IMR-90 (cell line): ENCODE data around the gene CCL27. TPM values are rescaled to one million over a fixed set of nuclear protein-coding genes. Genes with fewer than 3 reads are reported as not detected.

Source experiments
- ATAC-seq: fragments of 200-7000 bp; cut with Tn5 transposase; 2 replicates; pipeline ENCODE4 v1.9.1; 2020; ENCODE audit warnings: low read depth, mild to moderate bottlenecking, moderate library complexity
- BruUV-seq: library from RNA; stranded (reverse); fragments of 400-500 nt; replicated peaks from 2 replicates; lab custom pipeline; 2021; lab: Mats Ljungman, UMichigan
- CTCF ChIA-PET: fragments of 300-600 bp; formaldehyde crosslinking; extraction: SDS; loops from one replicate; lab custom pipeline; 2021; ENCODE audit warnings: antibody characterized with exemption; lab: Yijun Ruan, JAX
- POLR2A ChIA-PET: fragments of 300-600 bp; sonication (Branson Sonifier 250); formaldehyde crosslinking; loops from one replicate; lab custom pipeline; 2022; ENCODE audit warnings: antibody characterized with exemption; ENCODE audit not compliant: unreplicated experiment; lab: Charles Lee
- DNase-seq: peaks from one replicate; pipeline ENCODE4 v3.0.0; 2013
- H2AFZ ChIP-seq: replicated peaks from 2 replicates; pipeline ENCODE3; 2013; ENCODE audit warnings: low read length, mild to moderate bottlenecking; ENCODE audit not compliant: poor library complexity
- H2AK5ac ChIP-seq: 2 replicates; pipeline ENCODE4 v1.6.1; 2013; ENCODE audit warnings: low read depth, low read length, inconsistent platforms
- H2AK9ac ChIP-seq: replicated peaks from 2 replicates; pipeline ENCODE3; 2013; ENCODE audit warnings: mild to moderate bottlenecking, low read depth, low read length, moderate library complexity; ENCODE audit not compliant: poor library complexity
- H2BK120ac ChIP-seq: 2 replicates; pipeline ENCODE4 v1.6.1; 2013; ENCODE audit warnings: low read depth, low read length, inconsistent platforms
- H2BK15ac ChIP-seq: 3 replicates; pipeline ENCODE4 v1.6.1; 2013; ENCODE audit warnings: low read depth, low read length, inconsistent platforms
- H2BK20ac ChIP-seq: 2 replicates; pipeline ENCODE4 v1.6.1; 2013; ENCODE audit warnings: low read depth, mild to moderate bottlenecking, inconsistent platforms, low read length, moderate library complexity
- H2BK5ac ChIP-seq: 2 replicates; pipeline ENCODE4 v1.6.1; 2013; ENCODE audit warnings: mild to moderate bottlenecking, low read depth, low read length, inconsistent platforms; ENCODE audit not compliant: poor library complexity, severe bottlenecking
- H3K14ac ChIP-seq: replicated peaks from 2 replicates; pipeline ENCODE4 v1.6.1; 2013; ENCODE audit warnings: low read depth, low read length, inconsistent platforms
- H3K18ac ChIP-seq: 2 replicates; pipeline ENCODE4 v1.6.1; 2013; ENCODE audit warnings: low read depth, low read length, control low read depth
- H3K23ac ChIP-seq: 2 replicates; pipeline ENCODE4 v1.6.1; 2013; ENCODE audit warnings: low read depth, low read length, inconsistent platforms
- H3K27ac ChIP-seq: 2 replicates; pipeline ENCODE4 v1.5.1; 2013; ENCODE audit warnings: mild to moderate bottlenecking, control low read depth, low read length; ENCODE audit not compliant: insufficient read depth
- H3K27me3 ChIP-seq: 2 replicates; pipeline ENCODE4 v1.6.1; 2013; ENCODE audit warnings: low read length; ENCODE audit not compliant: control insufficient read depth, insufficient read depth
- H3K36me3 ChIP-seq: 2 replicates; pipeline ENCODE4 v1.6.1; 2013; ENCODE audit warnings: low read length, mixed read lengths; ENCODE audit not compliant: control insufficient read depth, insufficient read depth
- H3K4ac ChIP-seq: 2 replicates; pipeline ENCODE4 v1.6.1; 2013; ENCODE audit warnings: low read depth, low read length, inconsistent platforms
- H3K4me1 ChIP-seq: 2 replicates; pipeline ENCODE4 v1.6.1; 2013; ENCODE audit warnings: low read length, mixed read lengths; ENCODE audit not compliant: control insufficient read depth, insufficient read depth
- H3K4me2 ChIP-seq: 2 replicates; pipeline ENCODE4 v1.6.1; 2013; ENCODE audit warnings: low read depth, mild to moderate bottlenecking, control low read depth, low read length, moderate library complexity
- H3K4me3 ChIP-seq: 2 replicates; pipeline ENCODE4 v1.5.1; 2013; ENCODE audit warnings: low read depth, mild to moderate bottlenecking, control low read depth, low read length, moderate library complexity; ENCODE audit not compliant: insufficient read depth
- H3K56ac ChIP-seq: 2 replicates; pipeline ENCODE4 v1.6.1; 2013; ENCODE audit warnings: low read length, inconsistent platforms; ENCODE audit not compliant: insufficient read depth; ENCODE audit errors: extremely low read depth
- H3K79me1 ChIP-seq, 2 experiments: 2 replicates each; pipeline ENCODE4 v1.6.1; 2013; ENCODE audit warnings: low read length in 2 of 2, inconsistent platforms in 1 of 2, low read depth in 1 of 2
- H3K9ac ChIP-seq: 2 replicates; pipeline ENCODE4 v1.6.1; 2013; ENCODE audit warnings: low read depth, low read length, control low read depth
- H3K9me1 ChIP-seq: 2 replicates; pipeline ENCODE4 v1.6.1; 2013; ENCODE audit warnings: low read length, inconsistent platforms; ENCODE audit not compliant: insufficient read depth
- H3K9me3 ChIP-seq: 2 replicates; pipeline ENCODE4 v1.6.1; 2013; ENCODE audit warnings: low read length; ENCODE audit not compliant: control insufficient read depth, insufficient read depth
- H4K20me1 ChIP-seq: 2 replicates; pipeline ENCODE4 v1.6.1; 2013; ENCODE audit warnings: low read length, inconsistent platforms; ENCODE audit not compliant: insufficient read depth
- H4K5ac ChIP-seq: 2 replicates; pipeline ENCODE4 v1.6.1; 2013; ENCODE audit warnings: mild to moderate bottlenecking, low read depth, low read length, control low read depth
- H4K8ac ChIP-seq, 2 experiments: 2 replicates each; pipeline ENCODE4 v1.6.1; 2013; ENCODE audit warnings: low read depth in 2 of 2, low read length in 2 of 2, control low read depth in 1 of 2, inconsistent platforms in 1 of 2
- H4K91ac ChIP-seq: 2 replicates; pipeline ENCODE4 v1.6.1; 2013; ENCODE audit warnings: low read depth, low read length, inconsistent platforms; ENCODE audit not compliant: insufficient read depth
- NFE2L2 ChIP-seq: fragments of 150-350 bp; IDR thresholded peaks from 2 replicates; pipeline ENCODE4 v1.6.1; 2016; ENCODE audit warnings: low read depth, mild to moderate bottlenecking, low read length
- WGBS, 2 experiments: methylation state at CpG; one replicate each; pipeline versions ENCODE4 v1.1.5 to v1.1.7; 2013; ENCODE audit warnings: missing lambda C conversion rate in 2 of 2; ENCODE audit not compliant: insufficient read length in 1 of 2; ENCODE audit errors: extremely low coverage in 2 of 2; 5-methylcytosine and 5-hydroxymethylcytosine counted together
- dilution Hi-C: fragments of 300-500 bp; cut with HindIII; formaldehyde crosslinking; loops from one replicate; pipeline ENCODE4 v1.14.3; 2018; ENCODE audit warnings: low sequenced_read_pairs; ENCODE audit not compliant: unreplicated experiment
- in situ Hi-C: fragments of 300-500 bp; cut with MboI; formaldehyde crosslinking; loops from 3 replicates; pipeline ENCODE4 v1.14.3; 2019; ENCODE audit warnings: low sequenced_read_pairs, inconsistent platforms, mixed read lengths
- intact Hi-C: fragments of 100-400 bp; cut with micrococcal nuclease; formaldehyde crosslinking; loops from 2 replicates; pipeline ENCODE4 v1.10.0; 2022
- polyA plus RNA-seq, 3 experiments: library from polyadenylated mRNA; depleted of rRNA; stranded (reverse); fragments of >200 nt; gene quantifications; 2 replicates each; pipeline ENCODE4 v1.2.3, GENCODE V29; 2012; ENCODE audit warnings: low replicate concordance in 1 of 3
- total RNA-seq: library from RNA; depleted of rRNA; stranded (reverse); fragments of >200 nt; gene quantifications from 2 replicates; pipeline ENCODE4 v1.2.3, GENCODE V29; 2012

Gene CCL27
- total and polyA plus RNA-seq, 2 of the 4 experiments (the other 2 are of a cell fraction) = 0.18 to 0.26 TPM

DNA sequence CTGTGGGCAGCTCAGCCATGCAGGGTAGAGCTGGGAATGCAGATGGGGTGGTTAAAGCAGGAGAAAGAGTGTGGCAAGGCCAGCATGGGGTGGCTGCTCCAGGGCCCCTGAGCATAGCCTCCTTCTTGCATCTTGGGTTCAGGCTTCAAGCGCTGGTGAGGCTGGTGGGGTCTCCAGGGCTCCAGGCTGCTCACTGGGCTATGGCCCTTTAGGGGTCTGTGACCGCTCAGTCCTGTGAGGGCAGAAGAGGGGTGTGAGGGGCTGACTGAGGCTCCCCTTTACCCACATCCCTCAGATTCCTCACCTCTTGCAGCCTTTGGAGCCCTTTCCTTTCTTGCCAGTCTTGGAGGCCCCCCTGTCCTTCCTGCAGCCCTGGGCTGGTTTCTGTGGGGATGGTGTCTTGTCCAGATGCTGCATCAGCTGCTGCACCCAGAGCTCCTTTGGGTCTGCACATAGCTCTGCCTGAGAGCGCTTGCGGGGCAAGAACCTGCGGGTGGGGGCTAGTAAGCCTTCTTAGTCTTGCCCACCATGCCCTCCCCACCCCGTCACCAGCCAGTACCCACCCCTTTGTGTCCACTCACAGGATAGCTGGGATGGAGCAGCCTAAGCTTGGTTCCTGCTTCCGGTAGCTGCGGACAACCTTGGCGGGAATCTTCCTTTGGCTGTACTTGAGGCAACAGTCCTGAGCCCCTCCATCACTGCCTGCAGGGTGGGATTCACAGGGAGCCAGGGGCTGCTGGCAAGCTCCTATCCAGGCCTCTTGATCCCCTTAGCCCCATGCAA, 46.9 kb upstream of the CCL27 start:
- Histone ChIP-seq H3K36me3 (no peaks in the 10 kb centered on the region), H3K4ac (no peak overlapping the region), H3K79me1 (no peaks in the 10 kb centered on the region), H3K9me3 (no peaks in the 10 kb centered on the region), H3K4me3 (no peak overlapping the region), H2BK120ac (no peak overlapping the region), H2BK20ac (no peak overlapping the region), H3K27me3 (peaks cover 24% of the 10 kb centered on the region), H3K23ac (no peak overlapping the region), H3K14ac (no peak overlapping the region), H2AK5ac (no peak overlapping the region), H3K4me1 (no peaks in the 10 kb centered on the region), H3K9ac (no peak overlapping the region), H4K91ac (no peak overlapping the region), H2AFZ (no peak overlapping the region), H3K56ac (no peak overlapping the region), H3K9me1 (no peaks in the 10 kb centered on the region), H2AK9ac (no peak overlapping the region), H4K5ac (no peak overlapping the region), H2BK15ac (no peak overlapping the region), H4K20me1 (no peaks in the 10 kb centered on the region), H3K27ac (no peak overlapping the region), H3K4me2 (no peak overlapping the region), H4K8ac (no peak overlapping the region), H3K18ac (no peak overlapping the region), H2BK5ac (no peak overlapping the region)
- no TSS peak for BruUV-seq
- ATAC-seq (no peak), DNase-seq (no peak)
- intact Hi-C loops (no loop called here), in situ Hi-C loops (no loop called here), dilution Hi-C loops (no loop called here)
- CTCF ChIA-PET = interaction anchor here (1.6 kb wide), 1 partner anchor 8 kb away, joined by 5 read pairs; no protein-coding TSS in a partner anchor
- no peak for TF ChIP-seq NFE2L2
- POLR2A ChIA-PET = no interaction called here
- WGBS, 2 experiments = no CpG with 5 or more reads among the region's 9 CpGs
